Ovary (tissue), 9 donors: ENCODE data around the gene CFAP299. TPM values are rescaled to one million over a fixed set of nuclear protein-coding genes. Genes with fewer than 3 reads are reported as not detected.

ENCODE experiments used
- DNase-seq, 5 donors: peaks; one replicate each; pipeline ENCODE4 v3.0.0-alpha.2; 2019 to 2020
- H3K27ac ChIP-seq, 2 donors: fragments of 200-600 bp; one replicate each; pipeline versions ENCODE4 v1.5.1 to v1.8.0; 2019 to 2022
- H3K27me3 ChIP-seq: fragments of 200-600 bp; one replicate; pipeline ENCODE4 v1.8.0; 2022
- H3K36me3 ChIP-seq: fragments of 200-600 bp; sonication (generic); one replicate; pipeline ENCODE4 v1.5.1; 2019
- H3K4me1 ChIP-seq: one replicate; pipeline ENCODE4 v1.8.1; 2013; ENCODE audit warnings: mild to moderate bottlenecking, moderate library complexity; ENCODE audit not compliant: insufficient read depth
- H3K4me3 ChIP-seq: fragments of 200-600 bp; sonication (generic); one replicate; pipeline ENCODE4 v1.5.1; 2017
- H3K9me3 ChIP-seq, 2 donors: fragments of 200-600 bp in 1 of 2; sonication (generic) in 1 of 2; one replicate each; pipeline versions ENCODE4 v1.5.1 to v1.8.1; 2013 to 2019; ENCODE audit warnings: mild to moderate bottlenecking in 1 of 2, moderate library complexity in 1 of 2
- EP300 ChIP-seq: sonication (generic); formaldehyde crosslinking; IDR thresholded peaks from one replicate; pipeline ENCODE4 v1.6.1; 2017; ENCODE audit warnings: antibody characterized with exemption
- POLR2A ChIP-seq: fragments of 450-650 bp; IDR thresholded peaks from one replicate; pipeline ENCODE4 v1.6.1; 2017; ENCODE audit warnings: antibody characterized with exemption, mild to moderate bottlenecking, moderate library complexity
- WGBS, 3 donors: extraction: QIAGEN DNeasy Blood & Tissue Kit in 1 of 3; methylation state at CpG; one replicate each; pipeline versions ENCODE4 v1.1.5 to v1.1.7; 2013 to 2017; 5-methylcytosine and 5-hydroxymethylcytosine counted together
- intact Hi-C, 4 donors: fragments of 100-400 bp; cut with DNase I; formaldehyde crosslinking; loops; one replicate each; pipeline versions ENCODE4 v1.11.0 to v1.15.1; 2022 to 2023
- polyA plus RNA-seq, 2 donors: library from polyadenylated mRNA; stranded (reverse); fragments of 200-250 nt in 1 of 2; fragments of 350-450 nt in 1 of 2; fragmentation: Illumina TruSeq in 1 of 2; extraction: RNeasy Lipid Tissue Mini Kit (QIAGEN cat#74804) in 1 of 2; gene quantifications; one replicate each; pipeline ENCODE4 v1.2.3, GENCODE V29; 2013 to 2014
- total RNA-seq, 7 donors: library from RNA; depleted of rRNA in 2 of 7; stranded (reverse); fragments of >200 nt in 2 of 7; fragmentation: NEBNext Ultra II Directional in 3 of 7; extraction: Animal tissue kit (Norgen Biotek cat#: 25700) in 3 of 7; gene quantifications; one replicate each; pipeline versions ENCODE4 v1.1.0 to v1.2.4, GENCODE V29; 2016 to 2023
- TF ChIP-seq, protein P1 (sequence below), 3 donors: fragments of 450-650 bp in 2 of 3; fragments of 200-600 bp in 1 of 3; IDR thresholded peaks; one replicate each; pipeline versions ENCODE4 v1.5.1 to v1.8.0; 2016 to 2022; ENCODE audit warnings: antibody characterized with exemption in 3 of 3, mild to moderate bottlenecking in 1 of 3
- donor health status: DM: no; HTN: no; CAD: no; lungs with moderate emphysema.
- donor health status: DM: no; HTN: no; CAD: no.
- donor health status: Bipolar disorder and iron deficiency.
- donor health status: DM: yes; HTN: yes; CAD: no.
- donor health status: DM: no; HTN: no; CAD: no.
- donor health status: DM: yes; HTN: yes; CAD: no.

CFAP299 gene
- total and polyA plus RNA-seq, 9 donors: 0.32 to 17.0 (median 0.97) TPM; not detected in 2

DNA sequence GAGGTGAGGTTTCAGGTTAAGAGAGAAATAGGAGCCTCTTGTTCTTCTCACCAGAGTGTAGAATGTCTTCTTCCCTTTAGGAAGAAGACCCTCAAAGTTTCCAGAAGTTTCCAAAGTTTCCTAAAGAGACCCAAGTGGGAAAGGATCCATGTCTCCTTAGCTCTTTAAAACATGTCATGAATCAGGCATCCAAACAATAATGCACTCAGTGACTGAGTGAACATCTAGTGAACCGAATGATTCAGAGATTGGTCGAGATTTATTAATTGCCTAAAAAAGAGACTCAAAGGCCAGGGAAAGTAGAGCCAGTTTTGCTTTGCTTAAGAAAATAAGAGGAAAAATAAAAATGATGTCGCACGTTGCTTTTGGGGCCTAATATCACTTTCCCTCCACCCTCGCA, 39.7 kb upstream of the CFAP299 start:
- H3K27ac ChIP-seq: no peak overlapping the region
- no peaks in the 10 kb centered on the region for H3K36me3 ChIP-seq
- WGBS, 3 donors: 84 to 86% (median 85%) methylated on average over 5 of the region's 5 CpGs
- no peak for DNase-seq
- no peaks in the 10 kb centered on the region for H3K27me3 ChIP-seq
- intact Hi-C loops: no loop called here
- TF ChIP-seq, protein P1, sequence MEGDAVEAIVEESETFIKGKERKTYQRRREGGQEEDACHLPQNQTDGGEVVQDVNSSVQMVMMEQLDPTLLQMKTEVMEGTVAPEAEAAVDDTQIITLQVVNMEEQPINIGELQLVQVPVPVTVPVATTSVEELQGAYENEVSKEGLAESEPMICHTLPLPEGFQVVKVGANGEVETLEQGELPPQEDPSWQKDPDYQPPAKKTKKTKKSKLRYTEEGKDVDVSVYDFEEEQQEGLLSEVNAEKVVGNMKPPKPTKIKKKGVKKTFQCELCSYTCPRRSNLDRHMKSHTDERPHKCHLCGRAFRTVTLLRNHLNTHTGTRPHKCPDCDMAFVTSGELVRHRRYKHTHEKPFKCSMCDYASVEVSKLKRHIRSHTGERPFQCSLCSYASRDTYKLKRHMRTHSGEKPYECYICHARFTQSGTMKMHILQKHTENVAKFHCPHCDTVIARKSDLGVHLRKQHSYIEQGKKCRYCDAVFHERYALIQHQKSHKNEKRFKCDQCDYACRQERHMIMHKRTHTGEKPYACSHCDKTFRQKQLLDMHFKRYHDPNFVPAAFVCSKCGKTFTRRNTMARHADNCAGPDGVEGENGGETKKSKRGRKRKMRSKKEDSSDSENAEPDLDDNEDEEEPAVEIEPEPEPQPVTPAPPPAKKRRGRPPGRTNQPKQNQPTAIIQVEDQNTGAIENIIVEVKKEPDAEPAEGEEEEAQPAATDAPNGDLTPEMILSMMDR (IDR thresholded peaks at IDR 0.05): no peak
- no peak for TF ChIP-seq POLR2A
- TF ChIP-seq EP300: no peak
- no peaks in the 10 kb centered on the region for H3K4me1 ChIP-seq
- H3K9me3 ChIP-seq: no peaks in the 10 kb centered on the region
- H3K4me3 ChIP-seq: no peak overlapping the region

DNA sequence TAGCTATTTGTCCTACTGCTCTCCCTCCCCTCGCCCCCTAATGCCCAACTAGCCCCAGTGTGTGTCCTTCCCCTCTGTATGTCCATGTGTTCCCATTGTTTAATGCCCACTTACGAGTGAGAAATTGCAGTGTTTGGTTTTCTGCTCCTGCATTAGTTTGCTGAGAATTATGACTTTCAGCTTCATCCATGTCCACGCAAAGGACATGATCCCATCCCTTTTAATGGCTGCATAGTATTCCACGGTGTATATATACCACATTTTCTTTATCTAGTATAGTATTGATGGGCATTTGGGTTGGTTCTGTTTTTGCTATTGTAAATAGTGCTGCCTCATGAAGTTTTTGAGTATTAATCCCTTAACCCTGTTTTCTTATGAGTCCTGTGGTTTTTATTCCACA, 33.6 kb upstream of the CFAP299 start:
- Histone ChIP-seq H3K27me3 (no peaks in the 10 kb centered on the region), H3K9me3 (no peaks in the 10 kb centered on the region), H3K27ac (no peak overlapping the region), H3K36me3 (no peaks in the 10 kb centered on the region), H3K4me3 (no peak overlapping the region), H3K4me1 (no peaks in the 10 kb centered on the region)
- 66 to 88% (median 85%) methylated on average over 4 of the region's 4 CpGs for WGBS, 3 donors
- TF ChIP-seq EP300: no peak
- intact Hi-C loops: no loop called here
- no peak for DNase-seq

DNA sequence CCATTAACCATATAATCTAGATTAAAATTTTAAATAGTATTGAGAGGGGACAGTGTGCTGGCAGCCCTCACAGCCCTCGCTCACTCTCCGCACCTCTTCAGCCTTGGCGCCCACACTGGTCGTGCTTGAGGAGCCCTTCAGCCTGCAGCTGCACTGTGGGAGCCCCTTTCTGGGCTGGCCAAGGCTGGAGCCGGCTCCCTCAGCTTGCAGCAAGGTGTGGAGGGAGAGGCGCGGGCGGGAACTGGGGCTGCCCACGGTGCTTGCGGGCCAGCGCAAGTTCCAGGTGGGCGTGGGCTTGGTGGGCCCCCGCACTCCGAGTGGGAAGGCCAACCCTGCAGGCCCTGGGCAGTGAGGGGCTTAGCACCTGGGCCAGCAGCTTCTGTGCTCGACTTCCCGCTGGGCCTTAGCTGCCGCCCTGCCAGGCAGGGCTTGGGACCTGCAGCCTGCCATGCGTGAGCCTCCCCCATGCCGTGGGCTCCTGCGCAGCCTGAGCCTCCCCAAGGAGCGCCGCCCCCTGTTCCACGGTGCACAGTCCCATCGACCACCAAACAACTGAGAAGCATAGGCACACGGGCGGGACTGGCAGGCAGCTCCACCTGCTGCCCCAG, 32.8 kb upstream of the CFAP299 start:
- H3K36me3 ChIP-seq: no peaks in the 10 kb centered on the region
- H3K4me1 ChIP-seq: no peaks in the 10 kb centered on the region
- WGBS, 3 donors: 93 to 97% (median 97%) methylated on average over 24 to 26 of the region's 26 CpGs
- intact Hi-C loops: no loop called here
- no peaks in the 10 kb centered on the region for H3K9me3 ChIP-seq
- DNase-seq: no peak
- H3K4me3 ChIP-seq: no peak overlapping the region
- TF ChIP-seq, protein P1 (IDR thresholded peaks at IDR 0.05): no peak
- TF ChIP-seq EP300 (no peak), POLR2A (no peak)
- no peaks in the 10 kb centered on the region for H3K27me3 ChIP-seq
- no peak overlapping the region for H3K27ac ChIP-seq

DNA sequence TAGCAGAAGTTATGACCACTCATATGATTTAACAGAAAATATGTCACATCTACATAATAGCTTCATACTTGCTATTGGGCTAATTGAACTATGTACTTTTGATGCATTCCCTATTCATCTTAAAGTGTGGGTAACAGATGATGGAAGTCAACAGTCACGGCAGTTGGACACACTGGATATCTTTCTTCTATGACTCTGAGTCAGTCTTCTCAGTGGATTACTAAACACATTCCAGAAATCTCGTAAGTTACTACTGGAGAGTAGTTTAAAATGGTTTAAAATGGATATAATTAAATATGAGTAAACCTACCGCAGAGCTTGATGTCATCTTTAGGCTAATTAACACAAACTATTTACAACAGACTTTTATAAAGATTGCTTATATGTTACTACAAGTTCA, 30.1 kb upstream of the CFAP299 start:
- Histone ChIP-seq H3K27me3 (no peaks in the 10 kb centered on the region), H3K4me3 (no peak overlapping the region), H3K27ac (no peak overlapping the region), H3K36me3 (no peaks in the 10 kb centered on the region), H3K9me3 (no peaks in the 10 kb centered on the region), H3K4me1 (no peaks in the 10 kb centered on the region)
- DNase-seq: no peak
- WGBS, 3 donors: 89 to 92% (median 89%) methylated on average over 3 of the region's 3 CpGs
- intact Hi-C loops: no loop called here
- TF ChIP-seq, protein P1 (IDR thresholded peaks at IDR 0.05): no peak
- TF ChIP-seq POLR2A (no peak), EP300 (no peak)

DNA sequence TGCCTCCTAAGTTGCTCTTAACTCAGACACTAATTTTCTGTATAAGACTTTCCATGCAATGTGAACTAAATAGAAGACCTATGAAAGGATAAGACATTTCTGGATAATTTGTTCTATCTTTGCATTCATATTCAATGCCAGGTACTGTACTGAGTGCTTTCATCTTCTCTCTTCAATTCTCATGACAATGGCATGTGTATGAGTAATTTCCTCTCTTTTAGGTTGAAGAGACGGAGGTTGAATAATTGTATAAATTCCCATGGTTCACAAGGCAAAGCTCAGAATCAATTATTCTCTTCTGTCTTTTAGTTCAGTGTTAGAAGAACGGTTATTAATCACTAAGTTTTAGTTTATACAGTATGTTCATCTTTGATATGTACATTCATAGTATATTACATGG, 29.3 kb upstream of the CFAP299 start:
- WGBS, 3 donors: 91 to 93% (median 91%) methylated on average over 2 of the region's 2 CpGs
- DNase-seq: no peak
- H3K9me3 ChIP-seq: no peaks in the 10 kb centered on the region
- no peaks in the 10 kb centered on the region for H3K27me3 ChIP-seq
- no peak overlapping the region for H3K27ac ChIP-seq
- H3K36me3 ChIP-seq: no peaks in the 10 kb centered on the region
- H3K4me3 ChIP-seq: no peak overlapping the region
- no peaks in the 10 kb centered on the region for H3K4me1 ChIP-seq
- intact Hi-C loops: no loop called here
- TF ChIP-seq, protein P1 (IDR thresholded peaks at IDR 0.05): no peak
- TF ChIP-seq EP300 (no peak), POLR2A (no peak)
